Measurements from ENCODE around the gene SPCS1.
A peak's percentile ranks its signal among the peaks of the same experiment; 100 is the strongest.

The SPCS1 gene

DNA sequence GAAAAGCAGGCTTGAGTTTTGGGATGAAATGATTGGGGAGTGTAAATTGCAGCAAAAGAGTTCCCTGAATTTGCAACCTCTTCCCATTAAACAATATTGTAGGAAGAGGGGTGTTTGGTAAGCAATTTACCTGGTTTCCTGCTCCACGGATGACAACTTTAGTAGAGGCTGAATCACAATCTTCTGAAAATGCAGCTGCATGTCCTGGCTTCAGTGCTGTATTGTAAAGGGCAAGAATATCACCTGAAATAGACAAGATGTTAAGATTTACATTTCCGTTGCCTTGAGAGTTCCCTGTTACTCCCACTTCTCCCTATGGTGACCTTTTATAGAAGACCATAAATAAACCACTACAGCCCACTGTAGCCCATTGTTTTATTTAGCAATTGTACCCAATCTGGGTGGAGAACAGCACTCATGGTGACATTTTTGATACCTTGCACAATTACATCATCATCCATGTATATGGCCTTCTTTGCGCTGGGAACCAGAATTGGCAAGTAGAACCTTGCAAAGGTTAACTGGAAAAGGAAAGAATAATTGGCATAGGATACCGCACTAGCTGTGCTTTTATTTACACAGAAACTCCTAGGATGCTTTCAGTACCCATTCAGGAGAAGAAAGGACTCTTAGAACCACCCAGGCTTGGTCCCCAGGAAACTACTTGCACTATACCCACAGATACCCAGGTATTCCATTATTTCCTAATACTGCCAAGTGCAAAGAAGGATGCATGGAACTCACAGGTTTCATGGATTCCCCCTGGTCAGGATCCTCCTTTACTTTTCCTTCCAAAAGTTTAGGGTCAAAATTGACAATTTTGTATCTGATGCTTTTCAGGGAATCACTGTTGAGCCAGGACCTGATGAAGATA is 9.9 kb upstream of the SPCS1 start:
- H3K27me3 ChIP-seq (ENCODE audit: control insufficient read depth, insufficient read depth, low read length), result no peaks in the 10 kb centered on the region
- no peaks in the 10 kb centered on the region for H3K4me1 ChIP-seq (ENCODE audit: control insufficient read depth, insufficient read depth, low read length)
- no peak overlapping the region for H3K9ac ChIP-seq (ENCODE audit: low read length)
- H3K36me3 ChIP-seq (ENCODE audit: control insufficient read depth, insufficient read depth, low read length), result peaks cover 80% of the 10 kb centered on the region
- no peak overlapping the region for H3K27ac ChIP-seq (ENCODE audit: low read depth, low read length)
- no peak overlapping the region for H3K4me3 ChIP-seq (ENCODE audit: low read depth, low read length)
- no peaks in the 10 kb centered on the region for H3K9me3 ChIP-seq (ENCODE audit: control insufficient read depth, insufficient read depth, low read depth, low read length)

DNA sequence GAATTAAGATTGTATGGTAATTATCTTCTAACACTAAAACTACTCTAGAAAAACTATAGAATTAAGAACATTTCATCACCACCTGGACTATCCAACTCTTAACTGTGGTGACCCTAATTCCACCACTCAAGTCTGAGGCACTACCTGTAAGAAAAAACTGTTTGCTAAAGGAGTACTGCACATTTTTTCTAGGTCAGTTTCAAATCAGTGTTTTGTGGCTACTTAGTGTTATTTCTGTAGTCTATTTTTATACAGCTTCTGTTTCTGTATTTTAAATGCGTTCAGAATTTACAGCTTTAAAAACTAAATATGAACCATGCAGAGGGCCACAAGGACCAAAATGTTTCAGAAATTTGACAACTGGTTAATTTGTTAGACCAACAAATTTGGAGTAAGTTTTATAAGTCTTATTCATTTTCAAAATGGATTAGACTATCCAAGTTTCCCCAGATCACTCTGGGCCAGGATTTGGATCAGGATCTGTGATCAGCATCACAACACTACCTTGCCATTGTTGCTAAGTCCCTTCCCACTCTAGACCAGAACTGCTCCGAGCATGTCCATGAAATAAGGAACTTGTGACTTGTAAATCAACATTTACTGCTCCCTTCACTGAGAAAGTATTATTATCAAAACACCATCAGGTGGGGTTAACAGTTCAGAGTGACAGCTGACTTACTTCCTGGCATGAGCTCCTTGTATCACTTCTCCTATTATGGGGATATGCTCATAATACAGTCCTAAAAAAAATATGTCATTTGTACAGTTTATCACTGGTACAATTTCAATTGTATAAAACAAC is 8.9 kb upstream of the SPCS1 start:
- H3K4me1 ChIP-seq (ENCODE audit: control insufficient read depth, insufficient read depth, low read length), result no peaks in the 10 kb centered on the region
- H3K36me3 ChIP-seq (ENCODE audit: control insufficient read depth, insufficient read depth, low read length), result peaks cover 70% of the 10 kb centered on the region
- H3K4me3 ChIP-seq (ENCODE audit: low read depth, low read length), result no peak overlapping the region
- H3K27me3 ChIP-seq (ENCODE audit: control insufficient read depth, insufficient read depth, low read length), result no peaks in the 10 kb centered on the region
- H3K9me3 ChIP-seq (ENCODE audit: control insufficient read depth, insufficient read depth, low read depth, low read length), result no peaks in the 10 kb centered on the region
- H3K27ac ChIP-seq (ENCODE audit: low read depth, low read length), result no peak overlapping the region
- H3K9ac ChIP-seq (ENCODE audit: low read length), result no peak overlapping the region

- Histone ChIP-seq H3K4me3 (ENCODE audit: low read depth, low read length) (no peak overlapping the region), H3K27me3 (ENCODE audit: control insufficient read depth, insufficient read depth, low read length) (no peaks in the 10 kb centered on the region), H3K9me3 (ENCODE audit: control insufficient read depth, insufficient read depth, low read depth, low read length) (no peaks in the 10 kb centered on the region), H3K36me3 (ENCODE audit: control insufficient read depth, insufficient read depth, low read length) (peaks cover 65% of the 10 kb centered on the region), H3K9ac (ENCODE audit: low read length) (no peak overlapping the region), H3K4me1 (ENCODE audit: control insufficient read depth, insufficient read depth, low read length) (no peaks in the 10 kb centered on the region), H3K27ac (ENCODE audit: low read depth, low read length) (no peak overlapping the region)
Measured at GRCh38 chr3:52697632-52697965, 8.3 kb upstream of the SPCS1 start.

- H3K4me3 ChIP-seq (ENCODE audit: low read depth, low read length), result no peak overlapping the region
- H3K27ac ChIP-seq (ENCODE audit: low read depth, low read length), result no peak overlapping the region
- H3K9me3 ChIP-seq (ENCODE audit: control insufficient read depth, insufficient read depth, low read depth, low read length), result no peaks in the 10 kb centered on the region
- peaks cover 18% of the 10 kb centered on the region for H3K36me3 ChIP-seq (ENCODE audit: control insufficient read depth, insufficient read depth, low read length)
- H3K27me3 ChIP-seq (ENCODE audit: control insufficient read depth, insufficient read depth, low read length), result no peaks in the 10 kb centered on the region
- H3K4me1 ChIP-seq (ENCODE audit: control insufficient read depth, insufficient read depth, low read length), result no peaks in the 10 kb centered on the region
- no peak overlapping the region for H3K9ac ChIP-seq (ENCODE audit: low read length)
Measured at GRCh38 chr3:52703341-52703740, 2.6 kb upstream of the SPCS1 start.

GRCh38 chr3:52704611-52705437 is 1.1 kb upstream of the SPCS1 start:
- H3K9ac ChIP-seq (ENCODE audit: low read length), result peak overlapping the region; percentile 93
- H3K4me3 ChIP-seq (ENCODE audit: low read depth, low read length), result peak overlapping the region; percentile 90
- no peaks in the 10 kb centered on the region for H3K27me3 ChIP-seq (ENCODE audit: control insufficient read depth, insufficient read depth, low read length)
- no peak overlapping the region; the same call in 1 of the 2 replicates for H3K27ac ChIP-seq (ENCODE audit: low read depth, low read length)
- no peaks in the 10 kb centered on the region for H3K9me3 ChIP-seq (ENCODE audit: control insufficient read depth, insufficient read depth, low read depth, low read length)
- peaks cover 20% of the 10 kb centered on the region for H3K36me3 ChIP-seq (ENCODE audit: control insufficient read depth, insufficient read depth, low read length)
- no peaks in the 10 kb centered on the region for H3K4me1 ChIP-seq (ENCODE audit: control insufficient read depth, insufficient read depth, low read length)

- H3K27ac ChIP-seq (ENCODE audit: low read depth, low read length), result peak overlapping the region; percentile 30; the same call in 1 of the 2 replicates
- peak overlapping the region; percentile 90 for H3K4me3 ChIP-seq (ENCODE audit: low read depth, low read length)
- H3K9ac ChIP-seq (ENCODE audit: low read length), result peak overlapping the region; percentile 93
- no peaks in the 10 kb centered on the region for H3K9me3 ChIP-seq (ENCODE audit: control insufficient read depth, insufficient read depth, low read depth, low read length)
- H3K27me3 ChIP-seq (ENCODE audit: control insufficient read depth, insufficient read depth, low read length), result no peaks in the 10 kb centered on the region
- H3K36me3 ChIP-seq (ENCODE audit: control insufficient read depth, insufficient read depth, low read length), result peaks cover 16% of the 10 kb centered on the region
- no peaks in the 10 kb centered on the region for H3K4me1 ChIP-seq (ENCODE audit: control insufficient read depth, insufficient read depth, low read length)
Measured at GRCh38 chr3:52705438-52705687, 543 bp upstream of the SPCS1 start.

DNA sequence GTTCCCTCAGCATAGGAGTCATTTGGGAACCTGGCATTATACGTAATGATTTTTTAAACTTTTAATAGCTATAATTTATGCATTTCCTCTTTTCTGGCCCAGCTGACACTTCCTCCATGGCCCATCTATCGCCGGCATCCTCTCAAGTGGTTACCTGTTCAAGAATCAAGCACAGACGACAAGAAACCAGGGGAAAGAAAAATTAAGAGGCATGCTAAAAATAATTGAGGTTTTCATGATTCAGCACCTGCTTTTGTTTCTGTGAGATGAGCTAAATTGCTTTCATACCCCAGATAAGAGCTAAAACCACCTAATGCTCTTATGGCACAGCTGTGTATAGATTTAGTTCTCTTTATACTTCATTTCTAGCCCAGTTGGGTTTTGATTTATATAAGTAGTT is 1.7 kb downstream of the SPCS1 start:
- no peak overlapping the region for H3K4me3 ChIP-seq (ENCODE audit: low read depth, low read length)
- no peak overlapping the region for H3K27ac ChIP-seq (ENCODE audit: low read depth, low read length)
- H3K9ac ChIP-seq (ENCODE audit: low read length), result no peak overlapping the region
- H3K9me3 ChIP-seq (ENCODE audit: control insufficient read depth, insufficient read depth, low read depth, low read length), result no peaks in the 10 kb centered on the region
- no peaks in the 10 kb centered on the region for H3K4me1 ChIP-seq (ENCODE audit: control insufficient read depth, insufficient read depth, low read length)
- peaks cover 24% of the 10 kb centered on the region for H3K36me3 ChIP-seq (ENCODE audit: control insufficient read depth, insufficient read depth, low read length)
- H3K27me3 ChIP-seq (ENCODE audit: control insufficient read depth, insufficient read depth, low read length), result no peaks in the 10 kb centered on the region

DNA sequence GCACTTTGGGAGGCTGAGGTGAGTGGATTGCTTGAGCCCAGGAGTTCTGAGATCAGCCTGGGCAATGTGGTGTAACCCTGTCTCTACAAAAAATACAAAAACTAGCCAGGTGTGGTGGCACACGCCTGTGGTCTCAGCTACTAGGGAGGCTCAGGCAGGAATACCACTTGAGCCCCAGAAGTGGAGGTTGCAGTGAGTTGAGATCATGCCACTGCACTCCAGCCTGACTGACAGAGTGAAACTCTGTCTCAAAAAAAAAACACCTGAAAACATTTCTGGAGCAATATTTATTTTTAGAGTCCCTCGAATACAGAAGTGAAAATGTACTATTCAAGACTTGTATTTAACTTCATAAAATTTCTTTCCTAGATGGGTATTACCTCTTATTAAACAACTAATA is 4.6 kb downstream of the SPCS1 start:
- Histone ChIP-seq H3K27ac (ENCODE audit: low read depth, low read length) (no peak overlapping the region), H3K9me3 (ENCODE audit: control insufficient read depth, insufficient read depth, low read depth, low read length) (no peaks in the 10 kb centered on the region), H3K9ac (ENCODE audit: low read length) (no peak overlapping the region), H3K27me3 (ENCODE audit: control insufficient read depth, insufficient read depth, low read length) (no peaks in the 10 kb centered on the region), H3K4me3 (ENCODE audit: low read depth, low read length) (no peak overlapping the region), H3K4me1 (ENCODE audit: control insufficient read depth, insufficient read depth, low read length) (peaks cover 4% of the 10 kb centered on the region), H3K36me3 (ENCODE audit: control insufficient read depth, insufficient read depth, low read length) (peaks cover 26% of the 10 kb centered on the region)

DNA sequence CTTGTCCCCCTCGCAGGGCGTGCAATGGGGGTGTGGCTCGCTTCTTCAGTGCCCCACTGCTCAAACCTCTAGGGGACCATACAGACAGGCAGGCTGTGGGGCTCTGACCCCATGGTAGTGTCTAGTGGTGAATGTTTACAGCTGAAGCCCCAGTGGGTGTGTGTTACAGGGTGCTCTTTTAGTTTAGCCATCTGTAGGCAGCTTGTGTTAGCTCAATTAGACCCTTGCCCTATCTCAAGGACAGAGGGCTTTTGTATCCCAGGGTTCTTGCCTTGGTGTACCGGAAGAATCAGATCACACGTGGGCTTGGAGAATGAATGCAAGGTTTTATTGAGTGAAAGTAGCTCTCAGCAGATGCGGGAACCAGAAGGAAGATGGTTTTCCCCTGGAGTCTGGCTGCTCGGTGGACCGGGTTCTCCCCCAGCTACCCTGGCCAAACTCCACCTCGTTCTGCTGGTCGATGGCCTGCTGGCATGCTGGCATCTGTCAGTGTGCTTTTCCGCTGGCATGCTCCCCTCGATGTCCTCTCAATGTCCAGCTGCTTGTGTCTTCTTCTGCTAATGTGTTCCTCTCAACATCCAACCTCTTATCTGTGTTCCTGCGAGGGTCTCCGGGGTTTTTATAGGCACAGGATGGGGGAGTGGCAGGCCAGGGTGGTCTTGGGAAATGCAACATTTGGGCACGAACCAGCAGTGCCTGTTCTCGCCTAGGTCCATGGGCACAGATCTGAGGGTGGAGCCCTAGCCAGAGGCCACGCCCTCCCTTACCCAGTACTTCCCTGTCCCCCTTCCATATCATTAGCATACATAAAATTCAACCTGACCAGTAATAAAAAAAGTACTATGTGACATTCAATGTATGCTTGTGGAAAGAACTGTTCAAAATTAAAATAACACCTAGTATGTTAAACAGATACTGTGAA is 6.6 kb downstream of the SPCS1 start:
- Histone ChIP-seq H3K4me3 (ENCODE audit: low read depth, low read length) (no peak overlapping the region), H3K4me1 (ENCODE audit: control insufficient read depth, insufficient read depth, low read length) (peaks cover 6% of the 10 kb centered on the region)

More for the DNA sequence above, 6.6 kb downstream of the SPCS1 start:
- Histone ChIP-seq H3K9ac (ENCODE audit: low read length) (no peak overlapping the region), H3K36me3 (ENCODE audit: control insufficient read depth, insufficient read depth, low read length) (peaks cover 26% of the 10 kb centered on the region), H3K27me3 (ENCODE audit: control insufficient read depth, insufficient read depth, low read length) (no peaks in the 10 kb centered on the region), H3K27ac (ENCODE audit: low read depth, low read length) (no peak overlapping the region), H3K9me3 (ENCODE audit: control insufficient read depth, insufficient read depth, low read depth, low read length) (no peaks in the 10 kb centered on the region)

All from HUES6 (cell line).